ENCODE measurements around the gene MUC13. TPM values are rescaled to one million over a fixed set of nuclear protein-coding genes. Genes with fewer than 3 reads are reported as not detected.

Gene MUC13
- polyA plus RNA-seq, 3 donors from 2014 or later, result not detected

GRCh38 chr3:124885466-124886167 is 48.9 kb downstream of the MUC13 start:
- H3K36me3 Mint-ChIP-seq, result no peaks in the 10 kb centered on the region
- H3K4me3 Mint-ChIP-seq, result peak overlapping the region; percentile 56 to 80 (median 72)
- no peak for DNase-seq
- peaks cover 12 to 35% (median 13%) of the 10 kb centered on the region in 3 donors for H3K27me3 Mint-ChIP-seq (ENCODE audit: low read depth in 3 of 3)
- no peaks in the 10 kb centered on the region for H3K9me3 Mint-ChIP-seq
- no peak overlapping the region for H3K27ac Mint-ChIP-seq
- H3K4me1 Mint-ChIP-seq, result peaks cover 6 to 7% of the 10 kb centered on the region in 2 donors

- Mint-ChIP-seq H3K4me3 (peak overlapping the region in 3 of 5 donors; percentile 11 to 49 (median 29)), H3K27ac (no peak overlapping the region), H3K36me3 (no peaks in the 10 kb centered on the region), H3K4me1 (peaks cover 6 to 7% of the 10 kb centered on the region in 2 donors), H3K27me3 (ENCODE audit: low read depth in 3 of 3) (peaks cover 9 to 35% (median 13%) of the 10 kb centered on the region in 3 donors), H3K9me3 (no peaks in the 10 kb centered on the region)
- DNase-seq, result no peak
These were observed 50.0 kb downstream of the MUC13 start for GRCh38 chr3:124884474-124885101.

- Mint-ChIP-seq H3K4me1 (peaks cover 7 to 11% of the 10 kb centered on the region in 2 donors), H3K9me3 (no peaks in the 10 kb centered on the region), H3K4me3 (no peak overlapping the region), H3K27ac (no peak overlapping the region), H3K36me3 (no peaks in the 10 kb centered on the region), H3K27me3 (ENCODE audit: low read depth in 3 of 3) (peaks cover 9 to 35% (median 13%) of the 10 kb centered on the region in 3 donors)
- DNase-seq, result no peak
These were observed 50.6 kb downstream of the MUC13 start for GRCh38 chr3:124883766-124884473.

- H3K27ac Mint-ChIP-seq, result no peak overlapping the region
- peaks cover 9 to 33% (median 10%) of the 10 kb centered on the region in 3 donors for H3K27me3 Mint-ChIP-seq (ENCODE audit: low read depth in 3 of 3)
- H3K9me3 Mint-ChIP-seq, result no peaks in the 10 kb centered on the region
- DNase-seq, result no peak
- H3K36me3 Mint-ChIP-seq, result no peaks in the 10 kb centered on the region
- H3K4me1 Mint-ChIP-seq, result peaks cover 11 to 17% of the 10 kb centered on the region in 2 donors
- no peak overlapping the region for H3K4me3 Mint-ChIP-seq
These were observed 51.5 kb downstream of the MUC13 start for GRCh38 chr3:124882816-124883747.

GRCh38 chr3:124881976-124882697 is 52.4 kb downstream of the MUC13 start:
- no peaks in the 10 kb centered on the region for H3K9me3 Mint-ChIP-seq
- no peak for DNase-seq
- H3K4me3 Mint-ChIP-seq, result no peak overlapping the region
- peaks cover 7 to 30% (median 9%) of the 10 kb centered on the region in 3 donors for H3K27me3 Mint-ChIP-seq (ENCODE audit: low read depth in 3 of 3)
- H3K27ac Mint-ChIP-seq, result no peak overlapping the region
- H3K4me1 Mint-ChIP-seq, result peaks cover 10 to 17% of the 10 kb centered on the region in 2 donors
- no peaks in the 10 kb centered on the region for H3K36me3 Mint-ChIP-seq

- H3K27me3 Mint-ChIP-seq (ENCODE audit: low read depth in 3 of 3), result peaks cover 4 to 20% (median 5%) of the 10 kb centered on the region in 3 donors
- no peak overlapping the region for H3K4me3 Mint-ChIP-seq
- no peaks in the 10 kb centered on the region for H3K9me3 Mint-ChIP-seq
- H3K36me3 Mint-ChIP-seq, result no peaks in the 10 kb centered on the region
- peaks cover 6 to 10% of the 10 kb centered on the region in 2 donors for H3K4me1 Mint-ChIP-seq
- DNase-seq, result no peak
- no peak overlapping the region for H3K27ac Mint-ChIP-seq
These were observed 55.2 kb downstream of the MUC13 start for GRCh38 chr3:124879337-124879680.

GRCh38 chr3:124878561-124879336 is 55.8 kb downstream of the MUC13 start:
- no peaks in the 10 kb centered on the region for H3K9me3 Mint-ChIP-seq
- no peak for DNase-seq
- no peak overlapping the region for H3K4me3 Mint-ChIP-seq
- no peaks in the 10 kb centered on the region for H3K36me3 Mint-ChIP-seq
- peaks cover 3 to 14% (median 4%) of the 10 kb centered on the region in 3 donors for H3K27me3 Mint-ChIP-seq (ENCODE audit: low read depth in 3 of 3)
- H3K4me1 Mint-ChIP-seq, result peaks cover 6 to 10% of the 10 kb centered on the region in 2 donors
- H3K27ac Mint-ChIP-seq, result no peak overlapping the region

- H3K27me3 Mint-ChIP-seq (ENCODE audit: low read depth in 3 of 3), result peaks cover 0 to 6% (median 0%) of the 10 kb centered on the region in 3 donors
- H3K36me3 Mint-ChIP-seq, result no peaks in the 10 kb centered on the region
- no peak for DNase-seq
- H3K9me3 Mint-ChIP-seq, result no peaks in the 10 kb centered on the region
- peaks cover 6 to 10% of the 10 kb centered on the region in 2 donors for H3K4me1 Mint-ChIP-seq
- H3K27ac Mint-ChIP-seq, result no peak overlapping the region
- H3K4me3 Mint-ChIP-seq, result no peak overlapping the region
These were observed 56.9 kb downstream of the MUC13 start for GRCh38 chr3:124877674-124878073.

- Mint-ChIP-seq H3K27ac (no peak overlapping the region), H3K4me1 (peaks cover 6 to 10% of the 10 kb centered on the region in 2 donors), H3K27me3 (ENCODE audit: low read depth in 3 of 3) (peaks cover 0 to 4% (median 2%) of the 10 kb centered on the region in 3 donors), H3K36me3 (no peaks in the 10 kb centered on the region), H3K4me3 (no peak overlapping the region), H3K9me3 (no peaks in the 10 kb centered on the region)
- no peak for DNase-seq
These were observed 58.1 kb downstream of the MUC13 start for GRCh38 chr3:124876401-124876878.

- Mint-ChIP-seq H3K4me1 (no peaks in the 10 kb centered on the region), H3K4me3 (no peak overlapping the region), H3K27ac (no peak overlapping the region), H3K9me3 (no peaks in the 10 kb centered on the region), H3K27me3 (ENCODE audit: low read depth in 3 of 3) (peaks cover 0 to 4% (median 2%) of the 10 kb centered on the region in 3 donors), H3K36me3 (no peaks in the 10 kb centered on the region)
- no peak for DNase-seq
These were observed 61.3 kb downstream of the MUC13 start for GRCh38 chr3:124873226-124873625.

GRCh38 chr3:124867511-124867910 is 67.0 kb downstream of the MUC13 start:
- no peak overlapping the region for H3K27ac Mint-ChIP-seq
- H3K4me1 Mint-ChIP-seq, result no peaks in the 10 kb centered on the region
- DNase-seq, result no peak
- H3K9me3 Mint-ChIP-seq, result no peaks in the 10 kb centered on the region
- H3K27me3 Mint-ChIP-seq (ENCODE audit: low read depth in 3 of 3), result peaks cover 2 to 5% (median 5%) of the 10 kb centered on the region in 3 donors
- H3K36me3 Mint-ChIP-seq, result no peaks in the 10 kb centered on the region
- H3K4me3 Mint-ChIP-seq, result no peak overlapping the region

- no peak for DNase-seq
- H3K4me3 Mint-ChIP-seq, result no peak overlapping the region
- H3K9me3 Mint-ChIP-seq, result no peaks in the 10 kb centered on the region
- H3K36me3 Mint-ChIP-seq, result no peaks in the 10 kb centered on the region
- H3K4me1 Mint-ChIP-seq, result no peaks in the 10 kb centered on the region
- no peak overlapping the region for H3K27ac Mint-ChIP-seq
- H3K27me3 Mint-ChIP-seq (ENCODE audit: low read depth in 3 of 3), result peaks cover 1 to 6% (median 3%) of the 10 kb centered on the region in 3 donors
These were observed 72.5 kb downstream of the MUC13 start for GRCh38 chr3:124862006-124862405.

Measured in immature natural killer cell (primary cell).